Subcutaneous adipose tissue (tissue), 4 donors: ENCODE results near the gene CASP3. TPM values are rescaled to one million over a fixed set of nuclear protein-coding genes. Genes with fewer than 3 reads are reported as not detected.

Source experiments
- CTCF ChIP-seq: fragments of 450-650 bp; IDR thresholded peaks from one replicate; pipeline ENCODE4 v1.5.1; 2016; ENCODE audit warnings: low read depth, mild to moderate bottlenecking, control low read depth, antibody characterized with exemption, moderate library complexity
- total RNA-seq, 4 donors: library from RNA; depleted of rRNA; stranded (reverse); fragments of >200 nt; gene quantifications; one replicate each; pipeline ENCODE4 v1.1.0, GENCODE V29; 2016

Gene CASP3
- total RNA-seq, 4 donors from 2014 or later: 13.8 to 30.3 (median 23.1) TPM

- TF ChIP-seq CTCF: no peak
Measured at GRCh38 chr4:184648313-184649025, 778 bp downstream of the CASP3 start.

GRCh38 chr4:184648054-184648312, 1.3 kb downstream of the CASP3 start:
- no peak for TF ChIP-seq CTCF

- no peak for TF ChIP-seq CTCF
Measured at GRCh38 chr4:184647266-184648053, 1.8 kb downstream of the CASP3 start.

GRCh38 chr4:184645904-184646610, 3.2 kb downstream of the CASP3 start:
- TF ChIP-seq CTCF: no peak

- TF ChIP-seq CTCF: no peak
Measured at GRCh38 chr4:184644553-184645307, 4.5 kb downstream of the CASP3 start.

GRCh38 chr4:184643731-184644130, 5.5 kb downstream of the CASP3 start:
- TF ChIP-seq CTCF: no peak
